ENCODE measurements around the gene GPR137B.

GPR137B gene

GRCh38 chr1:236207121-236207520 is 64.8 kb downstream of the GPR137B start:
- Histone ChIP-seq H3K27ac (ENCODE audit: extremely low read depth, low read depth, low read length) (no peak overlapping the region), H3K4me3 (ENCODE audit: low read depth, low read length) (no peak overlapping the region), H3K36me3 (ENCODE audit: control insufficient read depth in 2 of 2, insufficient read depth in 1 of 2, low read length in 2 of 2) (peaks cover 6 to 9% of the 10 kb centered on the region in 2 experiments), H3K4me1 (ENCODE audit: control insufficient read depth, insufficient read depth, low read length) (peaks cover 14% of the 10 kb centered on the region), H3K9me3 (ENCODE audit: control insufficient read depth, insufficient read depth, low read depth, low read length) (no peaks in the 10 kb centered on the region)
- CTCF ChIA-PET, result interaction anchor here (1.5 kb wide), 1 partner anchor 103 kb away, joined by 3 read pairs; no protein-coding TSS in a partner anchor
- TF ChIP-seq TCF7L2 (IDR thresholded peaks at IDR 0.05; ENCODE audit: borderline replicate concordance, low read depth, low read length) (no peak), OVOL3 (tag by site-specific recombination; IDR thresholded peaks at IDR 0.05) (no peak), ZNF274 (IDR thresholded peaks at IDR 0.05; ENCODE audit: low read length) (no peak), ZNF274 (tag by site-specific recombination; IDR thresholded peaks at IDR 0.05; ENCODE audit: borderline replicate concordance) (no peak), ZNF785 (tag by site-specific recombination; IDR thresholded peaks at IDR 0.05) (no peak), KLF9 (tag by site-specific recombination; IDR thresholded peaks at IDR 0.05; ENCODE audit: low read depth) (no peak), ZNF146 (tag by site-specific recombination; IDR thresholded peaks at IDR 0.05) (no peak), ZNF626 (tag by site-specific recombination; IDR thresholded peaks at IDR 0.05) (no peak), ZNF571 (tag by site-specific recombination; IDR thresholded peaks at IDR 0.05) (no peak), INSM2 (tag by site-specific recombination; IDR thresholded peaks at IDR 0.05) (no peak), ZNF529 (tag by site-specific recombination; IDR thresholded peaks at IDR 0.05; ENCODE audit: insufficient replicate concordance) (no peak), PBX3 (CRISPR knock-in tag; IDR thresholded peaks at IDR 0.05) (no peak), KLF7 (tag by site-specific recombination; IDR thresholded peaks at IDR 0.05; ENCODE audit: borderline replicate concordance) (no peak), ZNF155 (tag by site-specific recombination; IDR thresholded peaks at IDR 0.05) (no peak), HOXA7 (CRISPR knock-in tag; IDR thresholded peaks at IDR 0.05; ENCODE audit: borderline replicate concordance) (no peak)
- POLR2A ChIA-PET, result no interaction called here

GRCh38 chr1:236207569-236207968 is 65.2 kb downstream of the GPR137B start:
- Histone ChIP-seq H3K4me3 (ENCODE audit: low read depth, low read length) (no peak overlapping the region), H3K36me3 (ENCODE audit: control insufficient read depth in 2 of 2, insufficient read depth in 1 of 2, low read length in 2 of 2) (peaks cover 5 to 6% of the 10 kb centered on the region in 2 experiments), H3K9me3 (ENCODE audit: control insufficient read depth, insufficient read depth, low read depth, low read length) (no peaks in the 10 kb centered on the region), H3K27ac (ENCODE audit: extremely low read depth, low read depth, low read length) (no peak overlapping the region), H3K4me1 (ENCODE audit: control insufficient read depth, insufficient read depth, low read length) (peaks cover 14% of the 10 kb centered on the region)
- ChIA-PET CTCF (interaction anchor here (0.6 to 1.5 kb wide), 2 partner anchors 13 to 103 kb away, joined by 3 to 4 read pairs; no protein-coding TSS in a partner anchor), POLR2A (no interaction called here)
- TF ChIP-seq ZNF561 (tag by site-specific recombination; IDR thresholded peaks at IDR 0.05; ENCODE audit: borderline replicate concordance), result no peak
- no peak for TF ChIP-seq ZIC2 (tag by site-specific recombination; IDR thresholded peaks at IDR 0.05)
- no peak for TF ChIP-seq MEIS1 (CRISPR knock-in tag; IDR thresholded peaks at IDR 0.05; ENCODE audit: borderline replicate concordance)
- TF ChIP-seq ZFHX2 (tag by site-specific recombination; conservative IDR thresholded peaks at IDR 0.05), result no peak
- no peak for TF ChIP-seq ZNF624 (tag by site-specific recombination; IDR thresholded peaks at IDR 0.05)
- TF ChIP-seq ZNF398 (tag by site-specific recombination; IDR thresholded peaks at IDR 0.05), result no peak
- TF ChIP-seq ZBTB20 (tag by site-specific recombination; IDR thresholded peaks at IDR 0.05), result no peak
- no peak for TF ChIP-seq ZNF114 (tag by site-specific recombination; IDR thresholded peaks at IDR 0.05)
- TF ChIP-seq OVOL3 (tag by site-specific recombination; IDR thresholded peaks at IDR 0.05), result no peak
- no peak for TF ChIP-seq MYNN (tag by site-specific recombination; IDR thresholded peaks at IDR 0.05; ENCODE audit: borderline replicate concordance)
- no peak for TF ChIP-seq ZNF362 (tag by site-specific recombination; IDR thresholded peaks at IDR 0.05)
- TF ChIP-seq HOXD13 (CRISPR knock-in tag; IDR thresholded peaks at IDR 0.05; ENCODE audit: borderline replicate concordance), result no peak
- TF ChIP-seq TSHZ1 (tag by site-specific recombination; IDR thresholded peaks at IDR 0.05; ENCODE audit: borderline replicate concordance), result no peak
- TF ChIP-seq ZNF202 (tag by site-specific recombination; IDR thresholded peaks at IDR 0.05; ENCODE audit: borderline replicate concordance), result no peak
